Mesendoderm (in vitro differentiated cells): ENCODE data around the gene TCP10L.
"Not testable (repeated sequence)": the region's sequence is repeated elsewhere in the genome, so short reads cannot be mapped to it uniquely, and the experiment has no call there.

ENCODE experiments used
- DNase-seq: peaks from one replicate; pipeline ENCODE4 v3.0.0; 2013
- H2AK5ac ChIP-seq: 2 replicates; pipeline ENCODE4 v1.6.1; 2013; ENCODE audit warnings: low read length, inconsistent platforms
- H2BK120ac ChIP-seq: 2 replicates; pipeline ENCODE4 v1.6.1; 2013; ENCODE audit warnings: low read depth, mild to moderate bottlenecking, low read length, moderate library complexity, mixed read lengths
- H2BK15ac ChIP-seq: replicated peaks from 2 replicates; pipeline ENCODE4 v1.6.1; 2013; ENCODE audit warnings: low read depth, mild to moderate bottlenecking, moderate library complexity
- H2BK5ac ChIP-seq: 2 replicates; pipeline ENCODE4 v1.6.1; 2013; ENCODE audit warnings: low read length, inconsistent platforms
- H3K18ac ChIP-seq: 2 replicates; pipeline ENCODE4 v1.6.1; 2013; ENCODE audit warnings: mild to moderate bottlenecking, low read length, mixed read lengths
- H3K23ac ChIP-seq: one replicate; pipeline ENCODE4 v1.6.1; 2013; ENCODE audit warnings: low read length
- H3K27ac ChIP-seq: 2 replicates; pipeline ENCODE4 v1.5.1; 2013; ENCODE audit warnings: low read depth, mild to moderate bottlenecking, inconsistent platforms, low read length, moderate library complexity
- H3K27me3 ChIP-seq: 2 replicates; pipeline ENCODE4 v1.6.1; 2013; ENCODE audit warnings: low read length, control low read depth, mild to moderate bottlenecking, inconsistent platforms; ENCODE audit not compliant: insufficient read depth, poor library complexity
- H3K36me3 ChIP-seq: 2 replicates; pipeline ENCODE4 v1.6.1; 2013; ENCODE audit warnings: low read length, inconsistent platforms; ENCODE audit not compliant: control insufficient read depth, insufficient read depth
- H3K4ac ChIP-seq: one replicate; pipeline ENCODE4 v1.6.1; 2013; ENCODE audit warnings: low read depth, mild to moderate bottlenecking, low read length, moderate library complexity
- H3K4me1 ChIP-seq: 2 replicates; pipeline ENCODE4 v1.6.1; 2013; ENCODE audit warnings: low read depth, low read length, inconsistent platforms; ENCODE audit not compliant: control insufficient read depth
- H3K4me2 ChIP-seq: 2 replicates; pipeline ENCODE4 v1.6.1; 2013; ENCODE audit warnings: low read length
- H3K4me3 ChIP-seq: 2 replicates; pipeline ENCODE4 v1.5.1; 2013; ENCODE audit warnings: mild to moderate bottlenecking, low read length
- H3K56ac ChIP-seq: one replicate; pipeline ENCODE4 v1.6.1; 2013; ENCODE audit warnings: low read length
- H3K79me1 ChIP-seq: 2 replicates; pipeline ENCODE4 v1.6.1; 2013; ENCODE audit warnings: low read length, inconsistent platforms
- H3K79me2 ChIP-seq: 2 replicates; pipeline ENCODE4 v1.6.1; 2013; ENCODE audit warnings: mild to moderate bottlenecking, low read length; ENCODE audit not compliant: control insufficient read depth, insufficient read depth
- H3K9ac ChIP-seq: 2 replicates; pipeline ENCODE4 v1.6.1; 2013; ENCODE audit warnings: low read length, inconsistent platforms
- H4K5ac ChIP-seq: one replicate; pipeline ENCODE4 v1.6.1; 2013; ENCODE audit warnings: low read length
- H4K8ac ChIP-seq: one replicate; pipeline ENCODE4 v1.6.1; 2013; ENCODE audit warnings: low read depth, mild to moderate bottlenecking, control low read depth, low read length, moderate library complexity
- WGBS: extraction: QIAGEN DNeasy Blood & Tissue Kit; methylation state at CpG from one replicate; pipeline ENCODE4 v1.1.7; 2013; ENCODE audit warnings: low lambda C conversion rate, missing lambda C conversion rate; ENCODE audit not compliant: insufficient coverage; ENCODE audit errors: extremely low coverage; 5-methylcytosine and 5-hydroxymethylcytosine counted together

Gene TCP10L

GRCh38 chr21:32612075-32612998 lies 27.0 kb upstream of the TCP10L start, which contains the start of gene CFAP298:
Gene CFAP298 (minus strand): TSS chr21:32612377. CDS start chr21:32612243, 134 bp downstream.
- peaks cover 6% of the 10 kb centered on the region for H3K79me2 ChIP-seq
- H3K27me3 ChIP-seq, result no peaks in the 10 kb centered on the region
- H4K8ac ChIP-seq, result no peak within 1 kb of the TSS
- peak within 1 kb of the TSS; percentile 80 for H3K23ac ChIP-seq
- H2BK15ac ChIP-seq, result no peak within 1 kb of the TSS
- H2BK5ac ChIP-seq, result peak within 1 kb of the TSS; percentile 86
- peak within 1 kb of the TSS; percentile 16 for H3K18ac ChIP-seq
- peak within 1 kb of the TSS; percentile 87 for H3K9ac ChIP-seq
- no peak within 1 kb of the TSS for H2AK5ac ChIP-seq
- H4K5ac ChIP-seq, result no peak within 1 kb of the TSS
- H3K79me1 ChIP-seq, result peaks cover 3% of the 10 kb centered on the region
- H3K4ac ChIP-seq, result peak within 1 kb of the TSS; percentile 71
- no peaks in the 10 kb centered on the region for H3K36me3 ChIP-seq
- peak within 1 kb of the TSS; percentile 91 for H3K56ac ChIP-seq
- no peak within 1 kb of the TSS for H2BK120ac ChIP-seq
- peak within 1 kb of the TSS; percentile 96 for H3K4me2 ChIP-seq
- H3K27ac ChIP-seq, result peak within 1 kb of the TSS; percentile 89
- WGBS, result no CpG with 5 or more reads among the region's 81 CpGs
- H3K4me1 ChIP-seq, result no peaks in the 10 kb centered on the region
- DNase-seq, result peak; percentile 96
- H3K4me3 ChIP-seq, result peak within 1 kb of the TSS; percentile 64

- H4K8ac ChIP-seq, result no peak overlapping the region
- peak overlapping the region; percentile 87 for H3K9ac ChIP-seq
- no peak overlapping the region for H4K5ac ChIP-seq
- H3K79me1 ChIP-seq, result peaks cover 3% of the 10 kb centered on the region
- peak; percentile 42 for DNase-seq
- no peaks in the 10 kb centered on the region for H3K27me3 ChIP-seq
- no peak overlapping the region for H2BK120ac ChIP-seq
- no CpG with 5 or more reads among the region's 28 CpGs for WGBS
- no peak overlapping the region for H2AK5ac ChIP-seq
- peak overlapping the region; percentile 64 for H3K4me3 ChIP-seq
- H2BK15ac ChIP-seq, result no peak overlapping the region
- no peak overlapping the region for H3K4ac ChIP-seq
- H2BK5ac ChIP-seq, result no peak overlapping the region
- H3K56ac ChIP-seq, result peak overlapping the region; percentile 91
- H3K18ac ChIP-seq, result no peak overlapping the region
- H3K4me2 ChIP-seq, result peak overlapping the region; percentile 96
- H3K36me3 ChIP-seq, result no peaks in the 10 kb centered on the region
- H3K23ac ChIP-seq, result no peak overlapping the region
- peaks cover 6% of the 10 kb centered on the region for H3K79me2 ChIP-seq
- H3K4me1 ChIP-seq, result peaks cover under 1% of the 10 kb centered on the region
- H3K27ac ChIP-seq, result peak overlapping the region; percentile 89
These were observed 26.2 kb upstream of the TCP10L start for GRCh38 chr21:32611471-32611997.

GRCh38 chr21:32610940-32611339 lies 25.6 kb upstream of the TCP10L start:
- not testable (repeated sequence) for H3K18ac ChIP-seq, H2BK5ac ChIP-seq, H4K5ac ChIP-seq

GRCh38 chr21:32608851-32609250 lies 23.5 kb upstream of the TCP10L start:
- no peak for DNase-seq
- Histone ChIP-seq H3K4me2 (no peak overlapping the region), H2BK15ac (no peak overlapping the region), H2AK5ac (no peak overlapping the region), H3K27me3 (no peaks in the 10 kb centered on the region), H3K18ac (no peak overlapping the region), H3K56ac (no peak overlapping the region), H3K36me3 (peaks cover under 1% of the 10 kb centered on the region), H3K4me1 (peaks cover 6% of the 10 kb centered on the region), H4K5ac (no peak overlapping the region), H4K8ac (no peak overlapping the region), H3K4ac (no peak overlapping the region), H3K23ac (no peak overlapping the region), H2BK120ac (no peak overlapping the region), H3K27ac (no peak overlapping the region), H3K9ac (no peak overlapping the region), H3K79me2 (peaks cover 6% of the 10 kb centered on the region), H3K79me1 (peaks cover 3% of the 10 kb centered on the region), H3K4me3 (no peak overlapping the region), H2BK5ac (no peak overlapping the region)
- no CpG with 5 or more reads among the region's 5 CpGs for WGBS

More at GRCh38 chr21:32610940-32611339, 25.6 kb upstream of the TCP10L start:
- H3K79me2 ChIP-seq, H2BK15ac ChIP-seq, H3K4me3 ChIP-seq, H3K4ac ChIP-seq, H3K23ac ChIP-seq, H3K27me3 ChIP-seq, H3K79me1 ChIP-seq, H3K4me2 ChIP-seq, H3K56ac ChIP-seq, H4K8ac ChIP-seq, DNase-seq, H2BK120ac ChIP-seq, H3K36me3 ChIP-seq, H3K4me1 ChIP-seq, H3K9ac ChIP-seq, H2AK5ac ChIP-seq, H3K27ac ChIP-seq: not testable (repeated sequence)
- WGBS, result no CpG with 5 or more reads among the region's 17 CpGs

- H3K79me2 ChIP-seq, result peaks cover 3% of the 10 kb centered on the region
- H3K23ac ChIP-seq, result no peak overlapping the region
- H3K36me3 ChIP-seq, result peaks cover 2% of the 10 kb centered on the region
- peak overlapping the region; percentile 7 for H3K27ac ChIP-seq
- no peak overlapping the region for H2BK5ac ChIP-seq
- H3K4me3 ChIP-seq, result no peak overlapping the region
- H2BK15ac ChIP-seq, result no peak overlapping the region
- H2BK120ac ChIP-seq, result no peak overlapping the region
- peaks cover 6% of the 10 kb centered on the region for H3K4me1 ChIP-seq
- no peak overlapping the region for H3K56ac ChIP-seq
- DNase-seq, result no peak
- H4K8ac ChIP-seq, result no peak overlapping the region
- H3K18ac ChIP-seq, result no peak overlapping the region
- H3K9ac ChIP-seq, result no peak overlapping the region
- H3K79me1 ChIP-seq, result peaks cover 1% of the 10 kb centered on the region
- WGBS, result no CpG with 5 or more reads among the region's 8 CpGs
- no peaks in the 10 kb centered on the region for H3K27me3 ChIP-seq
- H4K5ac ChIP-seq, result no peak overlapping the region
- H3K4me2 ChIP-seq, result no peak overlapping the region
- no peak overlapping the region for H3K4ac ChIP-seq
- H2AK5ac ChIP-seq, result no peak overlapping the region
These were observed 20.1 kb upstream of the TCP10L start for GRCh38 chr21:32605469-32605868.
